ENCODE data around the gene NCOA1.
"Not testable (repeated sequence)": the region's sequence is repeated elsewhere in the genome, so short reads cannot be mapped to it uniquely, and the experiment has no call there.

NCOA1 gene

DNA sequence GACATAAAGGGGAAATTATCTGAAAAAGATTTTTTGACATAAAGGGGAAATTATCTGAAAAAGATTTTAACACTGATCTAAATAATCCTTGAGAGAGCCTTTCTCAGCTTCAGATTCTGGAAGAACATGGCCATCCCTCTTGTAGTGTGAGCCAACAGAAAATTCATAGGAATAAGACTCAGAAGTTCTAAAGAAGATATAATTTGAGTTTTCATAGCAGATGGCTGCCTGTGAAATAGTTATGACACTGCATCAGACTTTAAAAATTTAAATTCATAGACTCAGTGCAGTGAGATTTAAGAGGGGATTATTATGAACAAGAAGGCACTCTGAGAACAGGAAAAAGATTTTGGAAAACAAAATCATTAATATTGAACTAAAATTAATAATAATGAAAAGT is 50.6 kb downstream of the NCOA1 start:
- no peak for DNase-seq

DNA sequence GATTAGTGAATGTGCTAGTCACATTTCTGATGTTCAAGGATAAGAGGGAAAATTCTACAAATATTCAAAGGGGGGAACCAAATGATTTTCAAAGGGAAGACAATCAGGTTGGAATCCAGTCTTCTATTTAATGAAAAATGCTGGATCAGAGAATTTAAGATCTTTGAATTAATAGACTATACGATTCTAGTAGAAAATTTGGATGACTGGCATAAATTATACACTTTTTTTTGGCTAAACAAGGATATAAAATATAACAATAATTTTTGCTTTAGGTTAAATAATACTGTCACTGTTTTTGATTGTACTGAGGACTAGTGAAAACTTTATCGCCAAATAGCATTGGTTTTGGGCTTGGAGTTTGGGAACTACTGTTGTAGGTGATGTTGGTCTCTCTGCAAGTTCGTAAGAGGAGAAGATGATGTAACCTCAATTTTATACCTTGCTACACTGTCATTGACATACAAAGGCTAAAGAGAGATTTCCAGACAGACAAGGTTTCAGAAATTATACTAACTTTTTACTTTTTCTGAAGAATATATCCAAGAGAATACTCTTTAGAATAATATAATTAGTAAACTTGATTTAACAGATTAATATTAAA is 51.3 kb downstream of the NCOA1 start:
- DNase-seq: no peak

DNA sequence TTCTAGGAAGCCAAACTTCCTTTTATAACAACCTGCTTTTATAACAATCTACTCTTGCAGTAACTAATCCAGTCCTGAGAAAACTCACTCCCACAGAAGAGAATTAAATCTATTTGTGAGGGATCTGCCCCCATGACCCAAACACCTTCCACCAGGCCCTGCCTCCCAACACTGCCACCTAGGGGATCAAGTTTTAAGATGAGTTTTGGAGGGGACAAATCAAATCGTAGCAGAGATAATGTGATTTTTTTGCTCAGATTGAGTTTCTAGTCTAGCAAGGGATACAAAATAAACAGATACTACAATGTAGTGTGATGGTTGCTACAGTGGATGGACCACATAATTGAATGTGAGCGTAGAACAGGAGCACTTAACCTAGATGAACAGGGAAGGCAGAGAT is 52.2 kb downstream of the NCOA1 start:
- DNase-seq: no peak

DNA sequence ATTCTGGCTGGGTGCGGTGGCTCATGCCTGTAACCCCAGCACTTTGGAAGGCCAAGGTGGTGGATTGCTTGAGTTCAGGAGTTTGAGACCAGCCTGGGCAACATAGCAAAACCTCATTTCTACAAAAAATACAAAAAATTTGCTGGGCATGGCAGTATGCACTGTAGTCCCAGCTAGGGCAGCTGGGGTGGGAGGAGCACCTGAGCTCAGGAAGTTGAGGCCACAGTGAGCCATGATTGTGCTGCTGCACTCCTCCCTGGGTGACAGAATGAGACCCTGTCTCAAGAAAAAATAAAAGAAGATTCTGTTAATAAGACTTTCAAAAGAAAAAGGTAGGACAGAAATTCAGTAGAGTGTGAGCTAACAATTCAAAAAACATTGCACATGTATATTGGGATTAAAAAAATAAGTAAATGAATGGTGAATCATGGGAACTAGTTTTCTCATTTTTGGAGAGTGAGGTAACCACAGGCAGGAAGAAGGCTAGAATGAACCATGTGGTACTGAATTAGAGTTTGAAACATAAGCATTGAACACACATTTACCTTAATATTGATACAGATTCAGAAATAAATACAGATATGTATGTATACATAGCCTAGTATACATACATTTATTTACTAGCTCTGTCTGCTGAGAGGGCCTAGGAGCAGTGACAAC is 53.5 kb downstream of the NCOA1 start:
- DNase-seq: no peak

DNA sequence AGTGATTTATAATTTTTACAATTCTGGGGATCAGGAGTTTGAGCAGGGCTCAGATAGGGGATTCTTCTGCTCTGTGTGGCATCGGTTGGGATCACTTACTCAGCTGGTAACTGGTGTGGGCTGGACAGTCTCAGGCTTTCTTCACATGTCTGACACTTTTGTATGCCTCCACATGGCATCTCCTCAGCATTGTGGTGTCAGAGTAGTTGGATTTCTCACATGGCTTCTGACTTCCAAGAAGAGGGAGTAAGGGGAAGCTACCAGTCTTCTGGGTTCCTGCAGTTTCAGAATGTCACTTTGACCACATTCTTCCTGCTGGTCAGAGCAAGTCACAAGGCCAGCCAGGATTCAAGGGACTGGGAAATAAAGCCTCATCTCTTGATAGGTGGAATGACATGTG is 55.6 kb downstream of the NCOA1 start:
- no peak for DNase-seq

DNA sequence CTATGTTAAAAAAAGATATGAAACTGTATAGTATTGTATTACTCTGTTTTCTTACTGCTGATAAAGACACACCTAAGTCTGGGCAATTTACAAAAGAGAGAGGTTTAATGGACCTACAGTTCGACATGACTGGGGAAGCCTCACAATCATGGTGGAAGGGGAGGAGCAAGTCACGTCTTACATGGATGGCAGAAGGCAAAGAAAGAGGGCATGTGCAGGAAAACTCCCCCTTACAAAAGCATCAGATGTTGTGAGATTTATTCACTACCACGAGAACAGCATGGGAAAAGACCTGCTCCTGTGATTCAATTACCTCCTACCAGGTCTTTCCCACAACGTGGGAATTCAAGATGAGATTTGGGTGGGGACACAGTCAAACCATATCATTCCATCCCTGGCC is 57.0 kb downstream of the NCOA1 start:
- no peak for DNase-seq

DNA sequence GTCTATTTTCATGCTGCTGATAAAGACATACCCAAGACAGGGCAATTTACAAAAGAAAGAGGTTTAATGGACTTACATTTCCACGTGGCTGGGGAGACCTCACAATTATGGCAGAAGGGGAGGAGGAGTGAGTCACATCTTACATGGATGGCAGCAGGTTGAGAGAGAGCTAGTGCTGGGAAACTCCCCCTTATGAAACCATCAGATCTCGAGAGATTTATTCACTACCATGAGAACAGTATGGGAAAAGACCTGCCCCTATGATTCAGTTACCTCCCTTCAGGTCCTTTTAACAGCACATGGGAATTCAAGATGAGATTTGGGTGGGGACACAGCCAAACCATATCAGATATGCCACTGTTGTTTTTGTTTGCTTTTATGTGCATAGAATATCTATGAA is 59.2 kb downstream of the NCOA1 start:
- not testable (repeated sequence) for DNase-seq

DNA sequence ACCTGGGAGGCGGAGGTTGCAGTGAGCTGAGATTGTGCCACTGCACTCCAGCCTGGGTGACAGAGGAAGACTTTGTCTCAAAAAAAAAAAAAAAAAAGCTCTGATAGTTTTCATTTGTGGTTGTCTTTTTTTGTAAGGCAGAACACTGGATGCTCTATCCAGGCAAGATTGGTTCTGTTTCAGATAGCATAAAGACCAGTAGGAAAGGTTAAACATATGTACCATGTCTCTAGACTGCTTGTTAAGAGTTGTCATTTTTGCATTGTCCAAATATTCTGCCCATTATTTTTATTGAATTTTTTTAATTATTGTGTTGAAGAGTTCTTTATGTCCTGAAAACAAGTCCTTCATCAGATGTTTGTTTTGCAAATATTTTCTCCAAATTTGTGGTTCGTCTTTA is 60.0 kb downstream of the NCOA1 start:
- DNase-seq: no peak

DNA sequence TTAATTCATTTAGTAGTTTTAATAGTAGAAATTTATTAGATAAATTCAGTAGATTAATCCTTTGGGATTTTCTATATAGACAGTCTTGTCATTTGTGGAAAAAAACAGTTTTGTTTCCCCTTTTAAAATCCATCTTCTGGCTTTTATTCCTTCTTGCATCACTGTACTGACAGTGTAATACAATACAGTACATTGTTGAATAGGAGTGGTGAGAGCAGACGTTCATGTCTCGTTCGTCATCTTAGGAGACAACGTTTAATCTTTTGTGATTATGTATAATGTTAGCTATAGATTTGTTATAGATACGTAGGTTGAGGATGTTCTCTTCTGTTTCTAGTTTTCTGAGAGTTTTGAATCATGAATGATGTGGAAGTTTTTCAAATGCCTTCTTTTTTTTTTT is 61.8 kb downstream of the NCOA1 start:
- no peak for DNase-seq

DNA sequence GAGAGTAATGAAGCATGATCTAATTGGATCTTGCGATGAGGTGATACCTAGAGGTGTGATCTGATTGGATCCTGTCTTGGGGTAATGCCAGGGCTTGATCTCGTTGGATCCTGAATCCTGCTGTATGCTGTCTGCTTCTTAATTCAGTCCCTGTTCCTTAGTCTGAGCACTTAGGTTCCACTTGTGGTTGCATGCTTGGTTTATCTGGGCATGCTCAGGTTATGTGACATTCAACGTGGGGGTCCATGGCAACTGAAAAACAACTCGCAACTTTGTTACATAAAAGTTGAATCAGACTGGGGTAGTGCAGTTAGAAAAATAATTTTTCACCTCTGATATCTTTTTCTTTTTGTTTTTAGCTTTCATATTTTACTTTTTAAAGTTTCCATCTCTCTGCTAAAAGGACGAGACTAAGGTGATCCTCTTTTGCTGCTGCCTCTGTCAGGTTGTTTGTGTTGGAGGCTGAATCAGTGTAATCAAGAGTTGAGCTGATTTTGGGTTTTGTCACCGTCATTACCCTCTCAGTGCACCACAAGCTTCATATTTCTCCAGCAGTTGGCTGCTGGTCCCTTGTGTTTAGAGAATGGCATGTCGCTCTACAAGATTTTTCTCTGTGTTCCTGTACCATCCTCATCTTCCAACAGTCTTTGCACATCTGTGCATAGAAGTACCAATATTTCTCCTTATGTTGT is 67.9 kb downstream of the NCOA1 start:
- DNase-seq: no peak

DNA sequence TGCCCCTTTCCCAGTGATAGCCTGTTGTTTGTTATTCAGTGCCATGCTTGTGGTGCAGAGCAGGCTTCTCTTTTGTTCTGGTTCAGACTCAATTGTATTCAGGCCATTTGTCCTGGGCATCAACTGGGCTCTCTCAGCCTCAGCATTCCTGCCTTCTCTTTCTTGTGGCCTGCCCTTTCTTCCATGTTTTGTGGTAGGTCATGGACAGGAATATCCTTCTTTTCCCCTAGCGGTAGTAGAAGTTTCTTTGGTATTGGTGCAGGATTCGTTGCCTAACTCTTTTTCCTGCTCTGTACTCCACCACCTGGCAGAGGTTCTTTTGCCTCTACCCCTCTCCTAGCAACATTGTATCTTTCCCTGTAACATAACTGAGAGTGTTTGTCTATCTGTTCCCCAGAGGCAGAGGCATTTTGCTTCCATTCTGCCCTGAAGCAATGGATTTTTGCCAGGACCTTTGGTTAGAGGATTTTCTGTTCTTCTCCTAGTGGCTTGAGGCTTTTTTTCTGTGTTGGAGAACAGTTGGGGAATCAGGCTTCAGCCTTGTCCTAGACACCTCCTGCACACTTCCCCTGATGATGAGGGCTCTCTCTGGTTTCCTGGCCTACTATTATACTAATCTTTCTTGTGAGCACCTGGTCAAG is 68.5 kb downstream of the NCOA1 start:
- DNase-seq: no peak

DNA sequence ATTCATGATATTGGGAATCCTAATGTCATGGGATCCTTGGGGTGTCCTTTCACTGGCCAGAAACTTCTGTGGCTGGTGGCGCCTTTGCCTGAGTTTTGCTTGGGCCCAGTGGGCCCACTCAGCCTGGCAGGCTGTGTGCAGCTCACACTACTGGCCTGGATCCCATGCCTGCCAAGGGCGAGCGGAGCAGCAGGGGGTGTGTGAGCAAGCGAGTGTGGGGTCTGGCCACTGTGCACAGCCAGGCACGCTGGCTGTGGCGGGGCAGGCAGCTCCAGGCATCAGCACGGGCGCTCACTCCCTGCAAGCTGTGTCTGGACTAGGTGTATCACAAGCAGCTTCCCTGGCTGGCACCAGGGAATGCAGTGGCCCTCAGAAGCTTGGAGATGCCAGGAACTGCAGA is 74.5 kb downstream of the NCOA1 start:
- DNase-seq: no peak

DNA sequence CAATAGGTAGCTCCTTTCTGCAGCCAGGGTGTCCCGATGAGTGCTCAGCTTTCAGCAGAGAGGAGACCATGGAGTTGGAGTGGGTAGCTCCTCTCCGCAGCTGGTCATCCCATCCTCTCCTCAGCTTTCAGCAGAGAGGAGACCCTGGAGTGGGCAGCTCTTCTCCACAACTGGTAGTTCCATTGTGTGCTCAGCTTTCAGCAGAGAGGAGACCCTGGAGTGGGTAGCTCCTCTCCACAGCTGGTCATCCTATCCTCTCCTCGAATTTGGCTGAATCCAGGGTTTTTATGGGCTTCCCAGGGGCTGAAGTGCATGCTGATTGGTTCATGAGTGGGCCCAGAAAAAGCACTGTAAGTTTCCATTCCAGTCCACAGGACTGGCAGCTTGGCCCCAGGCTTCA is 75.2 kb downstream of the NCOA1 start:
- no peak for DNase-seq

DNA sequence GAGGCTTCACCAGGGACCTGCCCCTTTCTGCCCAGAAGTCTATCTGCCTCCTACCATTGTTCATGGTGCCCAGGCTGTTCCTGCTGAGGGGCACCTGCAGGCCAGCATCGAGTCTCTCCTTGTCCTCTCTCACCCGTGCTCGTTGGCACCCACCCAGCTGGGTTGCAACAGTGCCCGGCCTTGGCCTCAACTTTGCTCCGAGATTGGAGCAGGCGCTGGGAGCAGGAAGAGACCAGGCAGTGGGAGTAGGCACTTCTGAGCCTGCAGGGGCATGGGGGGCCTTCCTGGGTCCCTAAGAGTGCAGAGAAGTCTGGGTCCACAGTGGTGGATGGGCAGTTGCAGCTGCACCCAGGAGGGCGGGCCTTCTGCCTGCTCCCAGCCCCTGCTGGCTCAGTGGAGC is 75.6 kb downstream of the NCOA1 start:
- DNase-seq: no peak

DNA sequence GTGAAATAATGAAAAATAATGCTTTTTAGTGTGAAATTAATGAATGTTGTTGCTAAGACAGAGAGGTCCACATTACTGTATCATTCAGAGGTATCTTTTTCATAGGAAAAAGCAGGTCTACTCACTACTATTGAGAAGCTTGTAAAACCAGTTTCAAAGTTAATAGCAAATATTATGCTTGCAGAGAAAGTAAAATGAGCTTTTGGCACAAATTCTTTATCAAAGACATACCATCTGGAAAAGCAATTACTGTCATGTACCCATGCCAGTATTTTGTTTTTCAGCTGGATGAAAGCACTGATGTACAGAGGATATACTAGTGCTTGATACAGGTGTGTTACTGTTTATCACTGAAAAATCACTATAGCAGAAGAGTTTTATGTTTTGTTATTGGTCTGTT is 77.5 kb downstream of the NCOA1 start:
- DNase-seq: no peak

DNA sequence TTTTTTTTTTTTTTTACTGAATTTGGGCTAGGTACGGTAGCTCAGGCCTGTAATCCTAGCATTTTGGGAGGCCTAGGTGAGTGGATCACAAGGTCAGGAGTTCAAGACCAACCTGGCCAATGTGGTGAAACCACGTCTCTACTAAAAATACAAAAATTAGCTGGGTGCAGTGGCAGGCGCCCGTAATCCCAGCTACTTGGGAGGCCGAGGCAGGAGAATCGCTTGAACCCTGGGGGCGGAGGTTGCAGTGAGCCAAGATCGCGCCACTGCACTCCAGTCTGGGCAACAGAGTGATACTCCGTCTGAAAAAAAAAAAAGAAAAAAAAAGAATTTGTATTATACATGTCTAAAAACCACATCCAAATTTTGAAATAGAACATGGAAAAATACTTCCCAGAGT is 78.5 kb downstream of the NCOA1 start:
- not testable (repeated sequence) for DNase-seq

DNA sequence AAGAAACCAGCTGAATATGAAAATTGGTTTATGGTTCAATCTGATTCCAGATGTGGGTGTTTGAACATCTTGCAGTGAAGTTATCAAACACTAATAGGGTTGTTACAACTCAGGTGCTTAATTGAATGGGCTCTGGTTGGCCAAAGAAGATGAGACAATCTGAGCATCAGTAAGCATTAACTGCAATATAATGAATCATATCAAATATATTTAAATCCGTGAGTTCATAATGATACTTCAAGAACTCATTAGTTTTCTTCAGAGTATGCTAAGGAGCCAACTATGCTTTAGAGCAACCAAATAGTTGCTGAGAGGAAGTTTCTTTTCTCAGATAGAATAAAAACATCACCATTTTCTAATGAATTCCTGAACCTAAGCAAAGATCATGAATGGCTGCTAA is 79.2 kb downstream of the NCOA1 start:
- DNase-seq: no peak

DNA sequence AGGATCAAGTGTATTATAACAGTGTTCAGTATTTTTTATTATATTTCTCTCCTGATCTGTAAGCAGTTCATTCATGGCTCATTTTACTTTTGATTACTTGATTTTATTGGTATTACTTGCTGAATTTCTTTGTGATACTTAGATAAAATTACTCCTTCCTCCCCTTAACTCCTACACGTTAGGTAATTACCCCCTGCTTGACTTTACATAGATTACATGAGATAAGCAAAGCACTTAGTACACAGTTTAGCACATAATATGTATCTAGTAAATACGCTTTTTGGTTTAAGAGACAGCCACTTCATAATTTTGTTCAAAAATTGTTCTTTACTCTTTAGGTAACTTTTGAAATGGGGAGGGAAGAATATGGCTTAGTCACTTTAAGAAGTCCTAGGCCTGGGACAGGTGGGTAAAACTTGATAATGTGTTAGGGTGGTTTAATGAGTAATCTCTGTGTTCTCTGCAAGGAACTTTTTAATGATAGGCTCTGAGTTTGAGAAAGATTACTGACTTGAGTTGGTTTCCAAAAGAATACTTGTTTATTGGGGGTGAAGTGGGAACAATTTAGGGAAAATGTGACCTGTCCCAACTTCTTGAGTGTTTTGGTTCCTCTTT is 80.9 kb downstream of the NCOA1 start:
- no peak for DNase-seq

DNA sequence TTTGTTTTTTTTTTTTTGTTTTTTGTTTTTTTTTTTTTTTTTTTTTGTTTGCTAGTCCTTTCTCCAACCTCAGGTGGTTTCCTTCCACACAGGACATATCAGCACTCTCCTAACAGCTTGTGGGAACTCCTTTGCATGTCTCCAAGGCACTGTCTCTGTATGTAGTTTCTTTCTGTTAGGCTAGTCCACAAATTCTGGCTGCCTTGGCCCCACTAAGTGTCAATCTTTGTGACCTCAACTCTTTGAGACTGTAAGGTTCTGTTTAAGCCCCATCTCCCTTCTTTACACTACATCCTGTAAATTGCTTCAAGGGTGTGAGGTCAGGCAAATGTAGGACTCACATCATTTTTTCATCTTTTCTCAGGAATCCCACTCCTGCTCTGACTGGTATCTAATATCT is 85.1 kb downstream of the NCOA1 start:
- no peak for DNase-seq

DNA sequence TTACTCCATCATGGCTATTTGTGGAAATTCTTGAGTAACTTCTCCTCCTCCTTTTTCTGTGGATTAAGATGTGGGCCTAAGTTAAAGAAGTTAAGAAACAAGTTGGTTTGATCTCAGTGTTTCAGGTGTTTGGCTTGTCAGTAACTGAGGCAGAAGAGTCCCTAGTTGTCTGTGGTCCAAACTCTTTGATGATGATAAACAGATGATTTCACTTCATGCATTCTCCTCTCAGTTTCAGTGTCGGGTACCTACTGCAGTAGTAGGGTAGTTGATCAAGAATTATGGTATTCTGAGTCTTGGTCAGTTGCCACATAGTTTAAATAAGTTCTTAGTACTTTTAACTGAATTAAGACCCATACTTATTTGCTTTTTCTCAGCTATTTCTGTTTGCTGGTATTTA is 85.6 kb downstream of the NCOA1 start:
- no peak for DNase-seq

DNA sequence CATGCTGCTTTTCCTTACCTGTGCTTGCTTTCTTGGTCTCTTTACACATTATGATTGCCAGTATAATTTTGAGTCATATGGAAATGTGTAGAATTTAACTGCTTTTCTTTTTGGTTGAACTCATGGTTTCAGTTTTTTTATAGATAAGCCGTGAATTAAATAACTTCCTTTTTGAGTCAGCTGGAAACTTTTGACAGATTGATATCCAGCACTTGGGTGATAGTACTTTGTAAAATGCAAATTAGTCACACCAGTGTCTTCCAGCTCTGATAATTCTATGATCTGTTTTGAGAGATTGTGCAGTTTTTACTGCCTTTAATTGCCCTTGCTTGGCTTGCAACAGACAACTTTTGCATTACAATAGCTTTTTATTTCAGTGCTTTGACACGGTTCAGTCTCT is 86.4 kb downstream of the NCOA1 start:
- DNase-seq: no peak

DNA sequence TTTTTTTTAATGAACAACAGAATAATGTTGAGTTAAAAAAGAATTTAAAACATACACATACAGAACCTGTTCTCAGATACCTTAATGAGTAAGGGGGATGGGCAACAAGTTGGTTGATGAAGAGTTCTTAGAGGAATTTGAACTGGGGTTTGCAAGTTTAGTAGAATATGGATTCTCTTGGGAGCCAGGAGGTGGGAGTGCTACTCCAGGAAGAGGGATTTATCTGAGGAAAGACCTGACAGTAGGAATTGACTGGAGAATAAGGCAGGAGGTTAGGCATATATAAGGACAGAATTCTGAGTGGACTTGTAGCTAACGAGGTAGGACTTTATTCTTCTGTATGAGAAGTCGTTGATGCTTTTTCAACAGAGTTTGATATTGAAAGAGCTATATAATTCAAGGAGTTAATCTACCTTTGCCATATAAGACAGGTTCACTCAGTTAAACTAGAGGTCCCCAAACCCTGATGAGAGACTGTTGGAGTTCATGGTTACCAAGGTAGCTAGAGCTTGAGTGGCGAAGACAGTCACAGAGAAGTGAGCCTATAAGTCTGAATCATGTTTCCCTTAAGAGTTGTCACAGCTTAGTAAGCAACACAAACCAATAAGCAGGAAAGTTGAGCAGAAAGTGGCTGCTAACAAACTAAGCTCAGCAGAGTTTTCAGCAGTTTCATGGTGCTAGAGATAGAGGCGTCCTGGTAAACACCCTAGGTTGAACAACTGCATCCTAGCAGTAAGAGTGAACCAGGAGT is 88.2 kb downstream of the NCOA1 start:
- DNase-seq: no peak

DNA sequence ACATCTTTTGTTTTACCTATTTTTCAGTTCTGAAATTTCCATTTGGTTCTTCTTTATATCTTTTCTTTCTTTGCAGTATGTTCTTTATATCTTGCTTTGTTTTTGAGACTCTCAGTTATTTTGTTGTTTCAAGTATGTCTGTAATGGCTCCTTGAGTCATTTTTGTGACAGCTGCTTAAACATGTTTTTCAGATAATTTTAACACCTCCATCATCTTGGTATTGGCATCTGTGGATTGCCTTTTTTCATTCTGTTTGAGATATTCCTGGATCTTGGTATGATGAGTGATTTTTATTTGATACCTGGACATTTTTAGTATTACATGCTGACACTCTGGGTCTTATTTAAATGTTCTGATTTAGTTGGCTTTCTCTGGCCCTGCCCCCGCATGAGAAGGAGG is 89.5 kb downstream of the NCOA1 start:
- DNase-seq: no peak
